CD14-positive monocyte (primary cell): ENCODE measurements around the gene TMEM243. TPM values are rescaled to one million over a fixed set of nuclear protein-coding genes. Genes with fewer than 3 reads are reported as not detected.

Source experiments
- DNase-seq, 3 donors: peaks; one replicate each; pipeline ENCODE4 v3.0.0-alpha.2; 2011 to 2022
- H2AFZ ChIP-seq: 2 replicates; pipeline ENCODE4 v1.6.0; 2012; ENCODE audit warnings: mild to moderate bottlenecking, low read depth, low read length, inconsistent platforms; ENCODE audit not compliant: insufficient read depth, poor library complexity, severe bottlenecking
- H3K27ac ChIP-seq, 2 donors: 1 replicate in 1 of 2; 2 replicates in 1 of 2; pipeline ENCODE4 v1.5.1; 2012 to 2013; ENCODE audit warnings: low read length in 2 of 2, control low read depth in 1 of 2, inconsistent platforms in 1 of 2, low read depth in 1 of 2, mild to moderate bottlenecking in 1 of 2
- H3K27me3 ChIP-seq, 2 donors: one replicate each; pipeline versions ENCODE4 v1.6.0 to v1.6.1; 2011 to 2013; ENCODE audit warnings: low read length in 2 of 2; ENCODE audit not compliant: control insufficient read depth in 2 of 2, insufficient read depth in 2 of 2
- H3K36me3 ChIP-seq, 2 donors: replicated peaks in 1 of 2; 1 replicate in 1 of 2; 2 replicates in 1 of 2; pipeline versions ENCODE4 v1.5.1 to v1.6.1; 2012 to 2013; ENCODE audit warnings: low read length in 2 of 2, control low read depth in 1 of 2, inconsistent platforms in 1 of 2, mild to moderate bottlenecking in 1 of 2; ENCODE audit not compliant: insufficient read depth in 2 of 2, control insufficient read depth in 1 of 2
- H3K4me1 ChIP-seq, 2 donors: 1 replicate in 1 of 2; 2 replicates in 1 of 2; pipeline versions ENCODE4 v1.5.1 to v1.6.1; 2012 to 2013; ENCODE audit warnings: low read length in 2 of 2, control low read depth in 1 of 2, inconsistent platforms in 1 of 2, mild to moderate bottlenecking in 1 of 2, moderate library complexity in 1 of 2; ENCODE audit not compliant: insufficient read depth in 2 of 2, control insufficient read depth in 1 of 2
- H3K4me2 ChIP-seq: replicated peaks from 2 replicates; pipeline ENCODE3; 2012; ENCODE audit warnings: low read length, moderate library complexity, mild to moderate bottlenecking; ENCODE audit not compliant: poor library complexity, severe bottlenecking; ENCODE audit errors: extremely low read depth
- H3K4me3 ChIP-seq, 3 experiments: fragments of 200-600 bp in 1 of 3; sonication (generic) in 1 of 3; replicated peaks in 1 of 3; 1 replicate in 2 of 3; 2 replicates in 1 of 3; pipeline ENCODE4 v1.5.1; 2011 to 2013; ENCODE audit warnings: low read length in 3 of 3, mild to moderate bottlenecking in 3 of 3, control low read depth in 2 of 3, low read depth in 2 of 3, inconsistent platforms in 1 of 3, moderate library complexity in 1 of 3
- H3K79me2 ChIP-seq: 2 replicates; pipeline ENCODE4 v1.6.0; 2012; ENCODE audit warnings: mild to moderate bottlenecking, control low read depth, inconsistent platforms, low read length, moderate library complexity; ENCODE audit not compliant: insufficient read depth
- H3K9ac ChIP-seq: 2 replicates; pipeline ENCODE4 v1.6.0; 2017; ENCODE audit warnings: low read length, mild to moderate bottlenecking; ENCODE audit not compliant: insufficient read depth, poor library complexity, severe bottlenecking
- H3K9me3 ChIP-seq, 2 donors: replicated peaks in 1 of 2; 1 replicate in 1 of 2; 2 replicates in 1 of 2; pipeline versions ENCODE4 v1.5.1 to v1.6.1; 2012 to 2013; ENCODE audit warnings: low read length in 2 of 2, control low read depth in 1 of 2; ENCODE audit not compliant: control insufficient read depth in 1 of 2, insufficient read depth in 1 of 2
- H4K20me1 ChIP-seq: 2 replicates; pipeline ENCODE4 v1.6.0; 2012; ENCODE audit warnings: mild to moderate bottlenecking, low read length, control low read depth, moderate library complexity; ENCODE audit not compliant: insufficient read depth
- H3K27ac Mint-ChIP-seq, 7 donors: one replicate each; pipeline ENCODE4 v1.8.0; 2020; ENCODE audit warnings: mild to moderate bottlenecking in 7 of 7, mixed read lengths in 7 of 7, moderate library complexity in 6 of 7, inconsistent platforms in 2 of 7
- H3K27me3 Mint-ChIP-seq, 3 donors: one replicate each; pipeline ENCODE4 v1.8.0; 2021 to 2022; ENCODE audit warnings: low read depth in 3 of 3, mild to moderate bottlenecking in 3 of 3, mixed read lengths in 3 of 3, moderate library complexity in 3 of 3, inconsistent platforms in 1 of 3
- H3K36me3 Mint-ChIP-seq, 2 donors: one replicate each; pipeline ENCODE4 v1.8.0; 2020; ENCODE audit warnings: mixed read lengths in 2 of 2, inconsistent platforms in 1 of 2, mild to moderate bottlenecking in 1 of 2
- H3K4me1 Mint-ChIP-seq: one replicate; pipeline ENCODE4 v1.8.0; 2020; ENCODE audit warnings: mild to moderate bottlenecking, mixed read lengths
- H3K4me3 Mint-ChIP-seq, 2 donors: one replicate each; pipeline ENCODE4 v1.8.0; 2020; ENCODE audit warnings: mild to moderate bottlenecking in 2 of 2, mixed read lengths in 2 of 2, moderate library complexity in 1 of 2
- H3K9me3 Mint-ChIP-seq, 7 donors: one replicate each; pipeline ENCODE4 v1.8.0; 2020 to 2022; ENCODE audit warnings: mixed read lengths in 7 of 7, mild to moderate bottlenecking in 6 of 7, moderate library complexity in 6 of 7, inconsistent platforms in 2 of 7
- CTCF ChIP-seq: fragments of 200-600 bp; IDR thresholded peaks from one replicate; pipeline ENCODE4 v1.8.0; 2022; ENCODE audit warnings: antibody characterized with exemption, mild to moderate bottlenecking
- whole genome bisulfite sequencing: methylation state at CpG from one replicate; pipeline ENCODE4 v1.1.5; 2013; ENCODE audit warnings: missing lambda C conversion rate; ENCODE audit not compliant: insufficient coverage; 5-methylcytosine and 5-hydroxymethylcytosine counted together
- intact Hi-C, 2 donors: fragments of 100-400 bp; cut with micrococcal nuclease; formaldehyde crosslinking; loops; one replicate each; pipeline versions ENCODE4 v1.15.0 to v1.15.1; 2023
- polyA plus RNA-seq, 3 donors: library from polyadenylated mRNA; depleted of rRNA in 1 of 3; unstranded in 2 of 3; stranded (reverse) in 1 of 3; fragments of 300-500 nt in 2 of 3; fragments of >200 nt in 1 of 3; fragmentation: Illumina TruSeq in 2 of 3; gene quantifications; 1 replicate in 2 of 3; 2 replicates in 1 of 3; pipeline ENCODE4 v1.2.3, GENCODE V29; 2012 to 2021

TMEM243 gene
- polyA plus RNA-seq, 3 donors = 24.9 to 43.8 (median 30.8) TPM

DNA sequence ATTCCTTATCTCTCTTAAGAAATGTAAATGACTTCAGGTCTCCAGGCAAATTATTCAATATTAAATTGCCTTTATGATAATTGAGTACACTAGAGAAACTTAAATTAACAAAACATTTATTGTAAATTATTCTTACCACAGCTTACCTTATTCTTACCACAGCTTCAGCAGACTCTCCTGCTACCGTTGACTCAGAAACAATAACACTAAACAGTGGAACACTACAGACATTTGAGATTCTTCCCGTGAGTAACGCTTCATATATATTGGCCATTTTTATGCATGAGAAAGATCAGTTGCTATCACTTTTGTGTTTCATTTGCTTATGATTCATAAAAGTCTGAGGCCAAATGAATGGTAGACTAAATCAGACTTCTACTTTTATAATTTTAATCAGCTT is 28.7 kb downstream of the TMEM243 start:
- Histone ChIP-seq H3K4me1 (no peaks in the 10 kb centered on the region), H3K9ac (no peak overlapping the region), H3K4me2 (no peak overlapping the region), H3K9me3 (no peaks in the 10 kb centered on the region), H3K27me3 (no peaks in the 10 kb centered on the region), H3K27ac (no peak overlapping the region), H2AFZ (no peak overlapping the region), H3K79me2 (no peaks in the 10 kb centered on the region), H3K4me3 (no peak overlapping the region), H3K36me3 (peaks cover 93 to 100% of the 10 kb centered on the region in 2 donors), H4K20me1 (peaks cover 64% of the 10 kb centered on the region)
- no peak for TF ChIP-seq CTCF
- Mint-ChIP-seq H3K27me3 (peaks cover 0 to 1% (median 0%) of the 10 kb centered on the region in 3 donors), H3K4me1 (no peaks in the 10 kb centered on the region), H3K9me3 (no peaks in the 10 kb centered on the region), H3K36me3 (peaks cover 62 to 80% of the 10 kb centered on the region in 2 donors), H3K27ac (no peak overlapping the region), H3K4me3 (no peak overlapping the region)
- no CpG with 5 or more reads among the region's 3 CpGs for WGBS
- intact Hi-C loops = no loop called here
- DNase-seq = no peak

GRCh38 chr7:87188930-87189329 is 30.6 kb downstream of the TMEM243 start:
- no peak overlapping the region for H3K9ac ChIP-seq
- no peak for TF ChIP-seq CTCF
- no peaks in the 10 kb centered on the region for H3K27me3 ChIP-seq
- Mint-ChIP-seq H3K27ac (peak overlapping the region in 1 of 7 donors; percentile 37), H3K9me3 (no peaks in the 10 kb centered on the region), H3K36me3 (peaks cover 63 to 80% of the 10 kb centered on the region in 2 donors), H3K27me3 (peaks cover 0 to 1% (median 0%) of the 10 kb centered on the region in 3 donors), H3K4me3 (no peak overlapping the region), H3K4me1 (no peaks in the 10 kb centered on the region)
- 100% methylated on average over 1 of the region's 2 CpGs for WGBS
- H2AFZ ChIP-seq = no peak overlapping the region
- no peak overlapping the region for H3K4me2 ChIP-seq
- no peaks in the 10 kb centered on the region for H3K4me1 ChIP-seq
- no peaks in the 10 kb centered on the region for H3K79me2 ChIP-seq
- no peak overlapping the region for H3K4me3 ChIP-seq
- no peak for DNase-seq
- peaks cover 52% of the 10 kb centered on the region for H4K20me1 ChIP-seq
- H3K27ac ChIP-seq = no peak overlapping the region
- H3K36me3 ChIP-seq = peaks cover 93 to 100% of the 10 kb centered on the region in 2 donors
- intact Hi-C loops = no loop called here
- no peaks in the 10 kb centered on the region for H3K9me3 ChIP-seq
